Measurements from ENCODE around the gene DCDC2.

- TF ChIP-seq CTCF (IDR thresholded peaks at IDR 0.05; ENCODE audit: borderline replicate concordance, extremely low read depth, low read length, poor library complexity, severe bottlenecking) (no peak), EZH2 (IDR thresholded peaks at IDR 0.05; ENCODE audit: borderline replicate concordance, low read depth, low read length, severe bottlenecking) (no peak)
Observed at GRCh38 chr6:24352434-24352833, 5.4 kb downstream of the DCDC2 start.
